ENCODE results near the gene LCN6.

- no peak for TF ChIP-seq CTCF (IDR thresholded peaks at IDR 0.05)
- TF ChIP-seq POLR2A (IDR thresholded peaks at IDR 0.05), result no peak
Observed at GRCh38 chr9:136707849-136708517, 40.3 kb downstream of the LCN6 start.
